ENCODE data around the gene CDO1. TPM values are rescaled to one million over a fixed set of nuclear protein-coding genes. Genes with fewer than 3 reads are reported as not detected.

Gene CDO1
- not detected in 2 replicates for total RNA-seq

DNA sequence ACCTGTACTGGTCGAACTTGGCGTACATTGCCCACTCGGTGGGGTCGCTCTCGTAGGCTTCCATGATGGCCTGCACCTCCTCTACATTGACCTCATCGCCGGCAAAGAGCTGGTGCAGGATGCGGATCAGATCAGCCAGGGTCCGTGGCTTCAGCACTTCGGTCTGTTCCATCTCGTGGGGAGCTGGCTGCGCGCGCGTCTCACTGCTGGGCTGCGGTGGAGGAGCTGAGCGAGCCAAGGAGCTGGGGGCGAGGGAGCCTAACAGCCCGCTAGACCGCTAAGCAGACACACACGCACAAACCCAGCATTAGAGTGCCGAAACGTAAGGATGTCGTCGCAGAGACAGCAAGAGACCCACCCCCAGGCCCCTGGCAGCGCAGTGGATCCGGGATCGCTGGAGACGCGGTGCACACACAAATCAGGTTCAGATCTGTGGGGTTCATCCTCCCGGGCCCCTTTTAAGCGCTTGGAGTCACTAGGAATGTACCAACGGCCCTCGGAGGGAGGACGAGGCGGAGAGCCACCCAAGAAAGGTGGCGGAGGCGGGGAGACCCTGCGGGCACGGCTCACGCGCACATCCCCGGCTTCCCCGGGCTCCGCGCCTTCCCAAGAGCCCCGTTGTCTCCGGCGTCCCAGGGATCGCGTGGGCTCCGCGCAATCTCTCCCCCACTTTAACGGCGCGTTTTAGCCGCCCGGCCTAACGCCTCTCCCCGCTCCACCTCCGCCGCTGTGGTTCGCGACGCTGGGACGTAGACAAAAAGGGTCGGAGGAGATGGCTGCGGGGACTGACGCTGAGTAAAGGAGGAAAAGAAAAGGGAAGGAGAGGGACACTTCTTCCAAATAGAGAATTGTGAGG, at the start of gene CDO1:
TSS of gene CDO1 (minus strand) at position 434 of the 856 bp plus-strand sequence. CDS start at position 172, 262 bp downstream.

DNA sequence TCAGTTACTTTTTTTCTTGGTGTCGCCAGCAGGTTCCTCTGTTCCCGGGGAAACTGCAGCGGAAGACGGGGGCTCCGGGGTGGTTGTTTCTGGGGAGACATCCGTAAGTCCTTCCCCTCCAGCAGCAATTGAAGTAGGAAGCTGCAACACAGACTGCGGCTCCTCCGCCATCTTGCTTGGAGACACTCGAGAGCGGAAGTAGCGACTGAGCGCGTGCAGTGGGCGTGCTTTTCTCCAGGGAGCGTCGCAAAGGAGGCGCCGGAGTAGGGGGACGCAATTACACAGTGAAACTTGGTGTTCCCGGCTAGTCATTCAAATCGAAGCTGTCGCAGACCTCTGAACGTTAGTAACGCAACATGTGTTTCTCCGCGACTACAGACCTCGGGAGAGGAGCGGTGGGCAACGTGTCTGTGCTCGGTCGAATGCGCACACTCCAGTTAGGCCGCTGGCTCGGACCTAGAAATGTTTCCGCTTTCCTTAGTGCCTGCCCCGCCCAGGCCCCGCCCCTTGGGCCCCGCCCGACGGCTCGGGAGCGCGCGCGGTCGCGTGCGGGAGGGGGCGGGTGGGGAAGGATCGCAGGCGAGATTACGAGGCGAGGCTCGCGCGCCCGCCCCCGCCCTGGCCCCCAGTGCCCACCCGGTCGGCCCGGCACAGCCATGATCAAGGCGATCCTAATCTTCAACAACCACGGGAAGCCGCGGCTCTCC, 25.1 kb upstream of the CDO1 start, which contains the start of the genes AP3S1 and ATG12:
TSS of gene AP3S1 (plus strand) at position 554 of the 707 bp plus-strand sequence. CDS start at position 657, 103 bp downstream.
TSS of gene ATG12 (minus strand) at position 184 of the 707 bp plus-strand sequence. CDS start at position 171, 13 bp downstream.

Other genes starting within 250 kb of the CDO1 start
- gene TICAM2, start 214.2 kb downstream of the CDO1 start, total RNA-seq: 0.56 and 1.1 TPM in 2 replicates
- 60.9 and 82.9 TPM in 2 replicates for gene TMED7, start 190.6 kb downstream of the CDO1 start, total RNA-seq
- gene ATG12, start 24.9 kb upstream of the CDO1 start, total RNA-seq: 14.3 and 23.7 TPM in 2 replicates
- 87.0 and 224 TPM in 2 replicates for gene AP3S1, start 25.3 kb upstream of the CDO1 start, total RNA-seq
- 0.33 and 0.49 TPM in 2 replicates for gene LVRN, start 145.8 kb upstream of the CDO1 start, total RNA-seq
- not detected in 2 replicates for gene ARL14EPL, start 215.8 kb upstream of the CDO1 start, total RNA-seq